Activated CD4-positive, alpha-beta T cell treated with anti-CD3 and anti-CD28 coated beads for 36 hours (primary cell): Measurements from ENCODE around the gene GRB2. TPM values are rescaled to one million over a fixed set of nuclear protein-coding genes. Genes with fewer than 3 reads are reported as not detected.

ENCODE experiments used
- ATAC-seq: fragments of 200-7000 bp; cut with Tn5 transposase; one replicate; pipeline ENCODE4 v1.10.0; 2021; ENCODE audit warnings: mild to moderate bottlenecking, moderate library complexity
- CTCF ChIA-PET: fragments of 350-600 bp; sonication (Branson Sonifier 250); formaldehyde crosslinking; loops from one replicate; lab custom pipeline; 2021; ENCODE audit warnings: antibody characterized with exemption; lab: Charles Lee
- POLR2A ChIA-PET: fragments of 350-600 bp; sonication (Branson Sonifier 250); formaldehyde crosslinking; loops from one replicate; lab custom pipeline; 2021; ENCODE audit warnings: antibody characterized with exemption, inconsistent platforms; lab: Charles Lee
- DNase-seq: peaks from one replicate; pipeline ENCODE4 v3.0.0-alpha.2; 2020
- H3K27ac Mint-ChIP-seq: one replicate; pipeline ENCODE4 v1.8.0; 2021; ENCODE audit warnings: mixed read lengths
- H3K27me3 Mint-ChIP-seq: one replicate; pipeline ENCODE4 v1.8.0; 2021; ENCODE audit warnings: mixed read lengths
- H3K36me3 Mint-ChIP-seq: one replicate; pipeline ENCODE4 v1.8.0; 2021; ENCODE audit warnings: low read depth, mixed read lengths
- H3K4me1 Mint-ChIP-seq: one replicate; pipeline ENCODE4 v1.8.0; 2021; ENCODE audit warnings: mixed read lengths
- H3K4me3 Mint-ChIP-seq: one replicate; pipeline ENCODE4 v1.8.0; 2021; ENCODE audit warnings: mild to moderate bottlenecking, moderate library complexity, mixed read lengths
- H3K9me3 Mint-ChIP-seq: one replicate; pipeline ENCODE4 v1.8.0; 2021; ENCODE audit warnings: low read depth, mixed read lengths
- intact Hi-C, 2 experiments: fragments of 100-400 bp; cut with DNase I in 1 of 2; cut with micrococcal nuclease in 1 of 2; formaldehyde crosslinking; loops; one replicate each; pipeline versions ENCODE4 v1.14.2 to v1.15.1; 2022 to 2024; cut with DNase I, micrococcal nuclease
- total RNA-seq, 2 experiments: library from RNA; stranded (reverse); gene quantifications; one replicate each; pipeline ENCODE4 v1.2.3, GENCODE V29; 2021

Gene GRB2
- total RNA-seq, 2 experiments from 2014 or later = 157 to 168 TPM

GRCh38 chr17:75344666-75345065 lies 60.8 kb downstream of the GRB2 start:
- Mint-ChIP-seq H3K9me3 (peaks cover 2% of the 10 kb centered on the region), H3K4me3 (peak overlapping the region; percentile 6), H3K27ac (peak overlapping the region; percentile 74), H3K4me1 (peaks cover 95% of the 10 kb centered on the region), H3K27me3 (no peaks in the 10 kb centered on the region), H3K36me3 (peaks cover 9% of the 10 kb centered on the region)
- ChIA-PET CTCF (interaction anchor here (0.6 to 2.7 kb wide), 11 partner anchors 22 to 404 kb away, joined by 3 to 13 read pairs (median 3); partner anchors contain the start of genes MIF4GD and TMEM94), POLR2A (interaction anchor here (0.6 to 1.6 kb wide), 3 partner anchors 47 to 236 kb away, joined by 3 to 7 read pairs (median 4); no protein-coding TSS in a partner anchor)
- ATAC-seq (no peak), DNase-seq (peak; percentile 71)
- intact Hi-C loops = loop anchor here in 1 of 2 experiments (2.0 kb wide), 1 partner anchor 52 kb away; no protein-coding TSS in a partner anchor

DNA sequence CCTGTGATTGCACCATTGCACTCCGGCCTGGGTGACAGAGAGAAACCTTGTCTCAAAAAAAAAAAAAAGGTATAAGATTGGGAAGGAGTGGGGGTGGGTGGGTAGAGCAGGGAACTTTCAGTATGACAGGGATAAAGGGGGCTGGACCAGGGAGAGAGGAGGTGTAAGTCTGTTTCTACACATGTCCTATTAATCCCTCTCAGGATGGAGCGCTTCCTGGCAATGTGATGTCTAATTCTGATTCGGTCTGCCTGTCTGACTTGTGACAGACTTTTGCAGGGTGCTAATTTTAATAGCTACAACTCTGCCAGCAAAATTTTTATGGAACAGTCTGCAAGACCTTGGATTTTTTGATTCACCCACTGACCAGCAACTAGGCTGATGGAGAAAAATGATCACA lies 62.5 kb downstream of the GRB2 start:
- peaks cover 11% of the 10 kb centered on the region for H3K36me3 Mint-ChIP-seq
- DNase-seq = peak; percentile 41
- CTCF ChIA-PET = interaction anchor here (0.7 to 1.3 kb wide), 4 partner anchors 8 to 22 kb away, joined by 3 to 4 read pairs (median 4); no protein-coding TSS in a partner anchor
- peak; percentile 8 for ATAC-seq
- H3K27me3 Mint-ChIP-seq = no peaks in the 10 kb centered on the region
- POLR2A ChIA-PET = interaction anchor here (0.6 kb wide), 1 partner anchor 116 kb away, joined by 7 read pairs; no protein-coding TSS in a partner anchor
- no peak overlapping the region for H3K4me3 Mint-ChIP-seq
- H3K4me1 Mint-ChIP-seq = peaks cover 94% of the 10 kb centered on the region
- peaks cover 2% of the 10 kb centered on the region for H3K9me3 Mint-ChIP-seq
- peak overlapping the region; percentile 88 for H3K27ac Mint-ChIP-seq
- intact Hi-C loops = loop anchor here in 1 of 2 experiments (2.0 kb wide), 1 partner anchor 20 kb away; no protein-coding TSS in a partner anchor

DNA sequence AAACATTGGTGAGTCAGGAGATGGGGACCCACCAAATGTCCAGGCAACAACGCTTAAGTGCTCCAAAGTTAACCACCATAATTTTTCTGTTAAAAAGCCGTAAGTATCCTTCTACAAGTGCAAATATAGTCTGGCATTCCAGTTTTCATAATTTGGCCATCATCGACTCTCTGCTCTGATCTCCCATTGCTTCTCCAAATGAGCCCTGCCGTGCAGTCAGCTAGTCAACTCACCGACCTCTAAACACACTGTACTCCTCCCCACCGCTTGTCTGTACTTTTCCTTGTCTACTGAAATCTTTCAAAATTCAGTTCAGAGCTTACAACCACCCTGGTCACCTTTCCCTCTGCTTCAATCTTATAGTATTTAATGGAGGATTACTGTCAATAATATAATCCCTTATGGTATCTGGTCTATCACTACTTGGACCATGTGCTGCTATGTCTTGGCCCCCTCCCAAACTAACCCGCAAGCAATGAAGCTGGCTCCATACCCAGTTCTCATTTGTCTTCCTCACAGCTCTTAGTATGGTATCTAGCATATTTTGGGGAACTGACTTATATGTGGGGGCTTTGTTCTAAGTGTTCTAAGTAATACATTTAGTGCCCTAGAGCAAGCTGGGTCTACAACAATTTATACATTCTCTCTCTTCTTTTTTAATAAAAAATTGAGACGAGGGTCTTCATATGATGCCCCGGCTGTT lies 63.5 kb downstream of the GRB2 start:
- DNase-seq (no peak), ATAC-seq (no peak)
- H3K36me3 Mint-ChIP-seq = peaks cover 11% of the 10 kb centered on the region
- peak overlapping the region; percentile 88 for H3K27ac Mint-ChIP-seq
- H3K27me3 Mint-ChIP-seq = no peaks in the 10 kb centered on the region
- H3K4me3 Mint-ChIP-seq = no peak overlapping the region
- ChIA-PET CTCF (interaction anchor here (0.7 to 1.4 kb wide), 4 partner anchors 9 to 236 kb away, joined by 3 to 5 read pairs (median 4); no protein-coding TSS in a partner anchor), POLR2A (no interaction called here)
- H3K9me3 Mint-ChIP-seq = peaks cover 2% of the 10 kb centered on the region
- intact Hi-C loops = loop anchor here in 1 of 2 experiments (2.0 kb wide), 1 partner anchor 19 kb away; no protein-coding TSS in a partner anchor
- H3K4me1 Mint-ChIP-seq = peaks cover 87% of the 10 kb centered on the region

DNA sequence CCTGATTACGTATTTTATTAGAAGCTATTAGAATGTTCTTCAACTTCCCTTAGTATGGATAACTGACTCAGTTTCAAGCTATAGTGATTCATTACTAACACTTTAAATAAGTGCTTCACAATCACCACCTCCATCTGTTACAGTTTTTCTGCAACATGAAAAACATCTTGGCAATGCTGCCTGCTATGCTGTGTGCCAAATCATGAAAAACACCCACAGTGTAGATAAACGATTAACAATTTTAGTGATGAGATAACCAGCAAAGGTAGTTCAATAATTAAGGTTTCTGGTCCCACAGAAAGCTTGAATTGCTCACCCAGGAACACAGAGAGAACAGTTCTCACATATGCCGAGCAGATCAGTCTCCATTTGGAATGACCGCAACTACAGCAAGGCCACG lies 64.8 kb downstream of the GRB2 start:
- ChIA-PET POLR2A (interaction anchor here (0.7 kb wide), 1 partner anchor 60 kb away, joined by 4 read pairs; no protein-coding TSS in a partner anchor), CTCF (interaction anchor here (0.6 to 1.5 kb wide), 8 partner anchors 8 to 256 kb away, joined by 3 to 4 read pairs (median 3); no protein-coding TSS in a partner anchor)
- peak overlapping the region; percentile 88 for H3K27ac Mint-ChIP-seq
- no peak overlapping the region for H3K4me3 Mint-ChIP-seq
- H3K9me3 Mint-ChIP-seq = peaks cover 2% of the 10 kb centered on the region
- no peaks in the 10 kb centered on the region for H3K27me3 Mint-ChIP-seq
- intact Hi-C loops = no loop called here
- DNase-seq (no peak), ATAC-seq (no peak)
- H3K4me1 Mint-ChIP-seq = peaks cover 87% of the 10 kb centered on the region
- H3K36me3 Mint-ChIP-seq = peaks cover 11% of the 10 kb centered on the region

GRCh38 chr17:75339971-75340370 lies 65.5 kb downstream of the GRB2 start:
- H3K4me1 Mint-ChIP-seq = peaks cover 87% of the 10 kb centered on the region
- ChIA-PET CTCF (interaction anchor here (0.6 to 1.5 kb wide), 5 partner anchors 14 to 229 kb away, joined by 3 to 5 read pairs (median 3); no protein-coding TSS in a partner anchor), POLR2A (interaction anchor here (0.7 kb wide), 2 partner anchors 60 to 65 kb away, joined by 4 to 5 read pairs; no protein-coding TSS in a partner anchor)
- DNase-seq (no peak), ATAC-seq (no peak)
- intact Hi-C loops = loop anchor here in 1 of 2 experiments (2.0 to 5.0 kb wide), 2 partner anchors 32 to 65 kb away; partner anchors contain the start of gene GRB2
- peaks cover 11% of the 10 kb centered on the region for H3K36me3 Mint-ChIP-seq
- H3K9me3 Mint-ChIP-seq = peaks cover 2% of the 10 kb centered on the region
- H3K27me3 Mint-ChIP-seq = no peaks in the 10 kb centered on the region
- H3K27ac Mint-ChIP-seq = peak overlapping the region; percentile 88
- H3K4me3 Mint-ChIP-seq = no peak overlapping the region

GRCh38 chr17:75338335-75338734 lies 67.1 kb downstream of the GRB2 start:
- peaks cover 11% of the 10 kb centered on the region for H3K36me3 Mint-ChIP-seq
- no peaks in the 10 kb centered on the region for H3K27me3 Mint-ChIP-seq
- H3K4me1 Mint-ChIP-seq = peaks cover 82% of the 10 kb centered on the region
- intact Hi-C loops = loop anchor here in 1 of 2 experiments (2.0 to 5.0 kb wide), 2 partner anchors 34 to 66 kb away; partner anchors contain the start of gene GRB2
- ATAC-seq (peak; percentile 33), DNase-seq (peak; percentile 38)
- H3K9me3 Mint-ChIP-seq = peaks cover 2% of the 10 kb centered on the region
- ChIA-PET CTCF (interaction anchor here (0.6 to 1.9 kb wide), 10 partner anchors 10 to 74 kb away, joined by 3 to 6 read pairs (median 4); no protein-coding TSS in a partner anchor), POLR2A (interaction anchor here (0.6 to 0.9 kb wide), 3 partner anchors 41 to 207 kb away, joined by 4 to 9 read pairs (median 8); partner anchors contain the start of gene NT5C)
- H3K27ac Mint-ChIP-seq = peak overlapping the region; percentile 96
- H3K4me3 Mint-ChIP-seq = peak overlapping the region; percentile 65

GRCh38 chr17:75335315-75335714 lies 70.2 kb downstream of the GRB2 start:
- DNase-seq (no peak), ATAC-seq (no peak)
- POLR2A ChIA-PET = interaction anchor here (0.8 to 1.2 kb wide), 2 partner anchors 10 to 58 kb away, joined by 4 read pairs; no protein-coding TSS in a partner anchor
- Mint-ChIP-seq H3K36me3 (peaks cover 21% of the 10 kb centered on the region), H3K27me3 (no peaks in the 10 kb centered on the region), H3K4me1 (peaks cover 74% of the 10 kb centered on the region), H3K27ac (peak overlapping the region; percentile 65), H3K9me3 (peaks cover 2% of the 10 kb centered on the region), H3K4me3 (no peak overlapping the region)
- CTCF ChIA-PET = interaction anchor here (0.6 to 2.9 kb wide), 9 partner anchors 8 to 230 kb away, joined by 3 to 24 read pairs (median 4); partner anchors contain the start of gene GRB2
- intact Hi-C loops = loop anchor here in 1 of 2 experiments (5.0 kb wide), 1 partner anchor 37 kb away; no protein-coding TSS in a partner anchor

GRCh38 chr17:75334723-75335122 lies 70.8 kb downstream of the GRB2 start:
- ATAC-seq = no peak
- no peak overlapping the region for H3K4me3 Mint-ChIP-seq
- CTCF ChIA-PET = interaction anchor here (0.6 to 2.9 kb wide), 6 partner anchors 12 to 134 kb away, joined by 3 to 24 read pairs (median 8); partner anchors contain the start of gene GRB2
- intact Hi-C loops = loop anchor here in 1 of 2 experiments (5.0 kb wide), 1 partner anchor 38 kb away; no protein-coding TSS in a partner anchor
- H3K9me3 Mint-ChIP-seq = no peaks in the 10 kb centered on the region
- H3K4me1 Mint-ChIP-seq = peaks cover 70% of the 10 kb centered on the region
- DNase-seq = no peak
- H3K27me3 Mint-ChIP-seq = no peaks in the 10 kb centered on the region
- POLR2A ChIA-PET = no interaction called here
- peaks cover 17% of the 10 kb centered on the region for H3K36me3 Mint-ChIP-seq
- H3K27ac Mint-ChIP-seq = peak overlapping the region; percentile 21

DNA sequence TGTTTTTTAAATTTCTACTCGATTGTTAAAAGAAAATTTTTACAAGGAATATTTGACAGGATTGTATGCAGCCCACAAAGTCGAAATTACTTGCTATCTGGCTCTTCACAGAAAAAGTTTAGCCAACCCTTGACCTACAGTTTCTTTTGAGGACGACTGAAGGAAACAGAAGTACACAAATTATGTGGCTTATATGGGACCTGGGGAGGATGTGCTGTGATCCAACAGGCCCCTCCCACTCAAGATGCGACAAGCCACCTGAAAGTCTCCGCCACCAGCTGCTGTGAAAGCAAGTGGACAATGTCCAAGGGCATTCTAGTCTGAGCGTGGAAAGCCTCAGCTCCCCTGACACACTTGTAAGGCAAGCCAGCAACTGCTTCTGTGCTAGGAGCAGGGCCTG lies 73.8 kb downstream of the GRB2 start:
- CTCF ChIA-PET = interaction anchor here (0.5 to 2.5 kb wide), 6 partner anchors 9 to 1383 kb away, joined by 3 to 10 read pairs (median 4); no protein-coding TSS in a partner anchor
- intact Hi-C loops = no loop called here

DNA sequence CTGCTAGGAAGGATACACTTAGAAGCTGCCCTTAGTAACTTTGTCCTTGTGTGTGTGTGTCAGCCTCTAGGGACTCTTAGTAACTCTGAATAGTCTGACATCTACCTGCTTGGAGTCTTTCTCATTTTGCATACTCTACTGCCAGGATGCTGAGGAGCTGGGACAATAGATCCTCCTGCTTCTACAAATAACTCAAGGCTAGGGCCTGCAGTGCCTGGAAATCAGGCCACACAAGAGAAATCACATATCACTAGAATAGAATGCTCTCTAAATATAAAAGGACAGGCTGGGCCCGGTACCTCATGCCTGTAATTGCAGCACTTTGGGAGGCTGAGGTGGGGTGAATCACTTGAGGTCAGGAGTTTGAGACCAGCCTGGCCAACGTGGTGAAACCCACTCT lies 77.7 kb downstream of the GRB2 start:
- H3K27me3 Mint-ChIP-seq = no peaks in the 10 kb centered on the region
- H3K4me1 Mint-ChIP-seq = peaks cover 53% of the 10 kb centered on the region
- no peak for DNase-seq
- peak overlapping the region; percentile 53 for H3K27ac Mint-ChIP-seq
- H3K4me3 Mint-ChIP-seq = no peak overlapping the region
- POLR2A ChIA-PET = interaction anchor here (0.6 kb wide), 1 partner anchor 72 kb away, joined by 4 read pairs; no protein-coding TSS in a partner anchor
- intact Hi-C loops = no loop called here
- no peaks in the 10 kb centered on the region for H3K9me3 Mint-ChIP-seq
- CTCF ChIA-PET = no interaction called here
- no peak for ATAC-seq
- peaks cover 37% of the 10 kb centered on the region for H3K36me3 Mint-ChIP-seq

More for the DNA sequence above, 73.8 kb downstream of the GRB2 start:
- Mint-ChIP-seq H3K9me3 (no peaks in the 10 kb centered on the region), H3K27me3 (no peaks in the 10 kb centered on the region), H3K4me3 (no peak overlapping the region), H3K4me1 (peaks cover 60% of the 10 kb centered on the region), H3K27ac (peak overlapping the region; percentile 31), H3K36me3 (peaks cover 18% of the 10 kb centered on the region)
- DNase-seq (no peak), ATAC-seq (no peak)
- POLR2A ChIA-PET = no interaction called here
